Measurements from ENCODE around the gene SLC39A11.

GRCh38 chr17:73065376-73065775 lies 27.1 kb downstream of the SLC39A11 start:
- TF ChIP-seq CTCF (IDR thresholded peaks at IDR 0.05; ENCODE audit: insufficient read depth, low read length): no peak
- no peak for TF ChIP-seq REST (IDR thresholded peaks at IDR 0.05; ENCODE audit: insufficient replicate concordance, low read depth)
- no peak for TF ChIP-seq POLR2AphosphoS5 (IDR thresholded peaks at IDR 0.05; ENCODE audit: low read depth)

Data from HL-60 (cell line).